ENCODE data around the gene BHLHE23. TPM values are rescaled to one million over a fixed set of nuclear protein-coding genes. Genes with fewer than 3 reads are reported as not detected.

The BHLHE23 gene
- total RNA-seq, 6 experiments from 2014 or later: not detected

- Mint-ChIP-seq H3K27ac (no peak overlapping the region), H3K4me3 (no peak overlapping the region), H3K36me3 (ENCODE audit: low read depth) (no peaks in the 10 kb centered on the region), H3K9me3 (no peaks in the 10 kb centered on the region), H3K27me3 (ENCODE audit: insufficient read depth) (peaks cover 53% of the 10 kb centered on the region), H3K4me1 (ENCODE audit: low read depth) (no peaks in the 10 kb centered on the region)
- no peak for TF ChIP-seq CTCF (IDR thresholded peaks at IDR 0.05)
- DNase-seq: no peak
These were observed 12.8 kb downstream of the BHLHE23 start for GRCh38 chr20:62993856-62994494.

GRCh38 chr20:62991863-62992262 is 14.9 kb downstream of the BHLHE23 start:
- DNase-seq: no peak
- H3K36me3 Mint-ChIP-seq (ENCODE audit: low read depth): no peaks in the 10 kb centered on the region

GRCh38 chr20:62991196-62991807 is 15.5 kb downstream of the BHLHE23 start:
- Mint-ChIP-seq H3K4me1 (ENCODE audit: low read depth) (no peaks in the 10 kb centered on the region), H3K4me3 (no peak overlapping the region), H3K27ac (no peak overlapping the region), H3K36me3 (ENCODE audit: low read depth) (no peaks in the 10 kb centered on the region), H3K9me3 (no peaks in the 10 kb centered on the region), H3K27me3 (ENCODE audit: insufficient read depth) (peaks cover 38% of the 10 kb centered on the region)
- TF ChIP-seq CTCF (IDR thresholded peaks at IDR 0.05): no peak
- DNase-seq: no peak

More at GRCh38 chr20:62991863-62992262, 14.9 kb downstream of the BHLHE23 start:
- Mint-ChIP-seq H3K27ac (no peak overlapping the region), H3K9me3 (no peaks in the 10 kb centered on the region), H3K27me3 (ENCODE audit: insufficient read depth) (peaks cover 40% of the 10 kb centered on the region), H3K4me1 (ENCODE audit: low read depth) (no peaks in the 10 kb centered on the region), H3K4me3 (no peak overlapping the region)
- TF ChIP-seq CTCF (IDR thresholded peaks at IDR 0.05): no peak

- H3K27ac Mint-ChIP-seq: no peak overlapping the region
- TF ChIP-seq CTCF (IDR thresholded peaks at IDR 0.05): no peak
- no peaks in the 10 kb centered on the region for H3K4me1 Mint-ChIP-seq (ENCODE audit: low read depth)
- peaks cover 31% of the 10 kb centered on the region for H3K27me3 Mint-ChIP-seq (ENCODE audit: insufficient read depth)
- no peaks in the 10 kb centered on the region for H3K36me3 Mint-ChIP-seq (ENCODE audit: low read depth)
- no peak overlapping the region for H3K4me3 Mint-ChIP-seq
- DNase-seq: no peak
- no peaks in the 10 kb centered on the region for H3K9me3 Mint-ChIP-seq
These were observed 16.4 kb downstream of the BHLHE23 start for GRCh38 chr20:62990306-62990825.

- no peak for TF ChIP-seq CTCF (IDR thresholded peaks at IDR 0.05)
- H3K27ac Mint-ChIP-seq: no peak overlapping the region
- no peaks in the 10 kb centered on the region for H3K36me3 Mint-ChIP-seq (ENCODE audit: low read depth)
- no peaks in the 10 kb centered on the region for H3K4me1 Mint-ChIP-seq (ENCODE audit: low read depth)
- H3K9me3 Mint-ChIP-seq: no peaks in the 10 kb centered on the region
- peak overlapping the region; percentile 63; the same call in 1 of the 2 replicates for H3K4me3 Mint-ChIP-seq
- H3K27me3 Mint-ChIP-seq (ENCODE audit: insufficient read depth): peaks cover 26% of the 10 kb centered on the region
- no peak for DNase-seq
These were observed 17.6 kb downstream of the BHLHE23 start for GRCh38 chr20:62989201-62989601.

Data from HFFc6 (cell line).